Endometrial microvascular endothelial cells (primary cell): ENCODE data around the gene VWA2. TPM values are rescaled to one million over a fixed set of nuclear protein-coding genes. Genes with fewer than 3 reads are reported as not detected.

Experiments
- in situ Hi-C: cut with HindIII; loops from 2 replicates; pipeline ENCODE4 v1.10.0; 2017; ENCODE audit warnings: low sequenced_read_pairs, low pct_unique_long_range_greater_than_20kb; ENCODE audit errors: inconsistent ontology term
- total RNA-seq: library from RNA; depleted of rRNA; stranded (reverse); fragments of >200 nt; gene quantifications from one replicate; pipeline ENCODE4 v1.2.3, GENCODE V29; 2015; ENCODE audit errors: inconsistent ontology term

Gene VWA2
- total RNA-seq, 1 donor from 2014 or later = not detected

- in situ Hi-C loops = no loop called here
Measured at GRCh38 chr10:114288424-114289095, 49.5 kb downstream of the VWA2 start.

GRCh38 chr10:114289096-114289436, 50.0 kb downstream of the VWA2 start:
- in situ Hi-C loops = no loop called here

GRCh38 chr10:114290038-114290437, 51.0 kb downstream of the VWA2 start:
- in situ Hi-C loops = no loop called here

- in situ Hi-C loops = no loop called here
Measured at GRCh38 chr10:114291076-114291475, 52.0 kb downstream of the VWA2 start.

GRCh38 chr10:114291516-114291915, 52.5 kb downstream of the VWA2 start:
- in situ Hi-C loops = no loop called here

- in situ Hi-C loops = no loop called here
Measured at GRCh38 chr10:114293075-114293474, 54.0 kb downstream of the VWA2 start.

- in situ Hi-C loops = no loop called here
Measured at GRCh38 chr10:114294549-114294948, 55.5 kb downstream of the VWA2 start.

- in situ Hi-C loops = no loop called here
Measured at GRCh38 chr10:114295393-114295792, 56.3 kb downstream of the VWA2 start.

- in situ Hi-C loops = no loop called here
Measured at GRCh38 chr10:114297136-114297705, 58.2 kb downstream of the VWA2 start.

- in situ Hi-C loops = loop anchor here (10.0 to 25.0 kb wide), 3 partner anchors 137 to 465 kb away; no protein-coding TSS in a partner anchor
Measured at GRCh38 chr10:114300036-114300645, 61.1 kb downstream of the VWA2 start.

GRCh38 chr10:114301177-114301576, 62.1 kb downstream of the VWA2 start:
- in situ Hi-C loops = loop anchor here (10.0 to 25.0 kb wide), 3 partner anchors 136 to 464 kb away; no protein-coding TSS in a partner anchor

GRCh38 chr10:114301951-114302710, 63.1 kb downstream of the VWA2 start:
- in situ Hi-C loops = loop anchor here (10.0 to 25.0 kb wide), 3 partner anchors 135 to 463 kb away; no protein-coding TSS in a partner anchor

- in situ Hi-C loops = loop anchor here (10.0 to 25.0 kb wide), 3 partner anchors 134 to 461 kb away; no protein-coding TSS in a partner anchor
Measured at GRCh38 chr10:114303556-114303955, 64.5 kb downstream of the VWA2 start.

- in situ Hi-C loops = loop anchor here (10.0 to 25.0 kb wide), 3 partner anchors 133 to 461 kb away; no protein-coding TSS in a partner anchor
Measured at GRCh38 chr10:114304017-114304570, 65.0 kb downstream of the VWA2 start.

GRCh38 chr10:114304571-114305421, 65.7 kb downstream of the VWA2 start:
- in situ Hi-C loops = loop anchor here (10.0 to 25.0 kb wide), 3 partner anchors 133 to 460 kb away; no protein-coding TSS in a partner anchor

GRCh38 chr10:114305521-114305925, 66.5 kb downstream of the VWA2 start:
- in situ Hi-C loops = loop anchor here (10.0 to 25.0 kb wide), 3 partner anchors 132 to 459 kb away; no protein-coding TSS in a partner anchor

- in situ Hi-C loops = loop anchor here (10.0 to 25.0 kb wide), 3 partner anchors 131 to 458 kb away; no protein-coding TSS in a partner anchor
Measured at GRCh38 chr10:114306116-114306973, 67.3 kb downstream of the VWA2 start.
